Right lobe of liver (tissue), 6 donors: ENCODE results near the gene WDR73. TPM values are rescaled to one million over a fixed set of nuclear protein-coding genes. Genes with fewer than 3 reads are reported as not detected.

Source experiments
- ATAC-seq, 4 donors: fragments of 200-7000 bp; cut with Tn5 transposase; one replicate each; pipeline ENCODE4 v1.9.1; 2020; ENCODE audit warnings: mild to moderate bottlenecking in 4 of 4, moderate library complexity in 4 of 4
- DNase-seq, 3 donors: peaks; one replicate each; pipeline ENCODE4 v3.0.0-alpha.2; 2020
- H3K27ac ChIP-seq, 3 donors: fragments of 200-600 bp; one replicate each; pipeline ENCODE4 v1.8.0; 2022
- H3K27me3 ChIP-seq, 2 donors: fragments of 200-600 bp; one replicate each; pipeline ENCODE4 v1.8.0; 2022
- H3K36me3 ChIP-seq, 4 donors: fragments of 200-600 bp; sonication (generic) in 1 of 4; one replicate each; pipeline versions ENCODE4 v1.5.1 to v1.8.0; 2017 to 2022; ENCODE audit warnings: control low read depth in 1 of 4
- H3K4me1 ChIP-seq, 4 donors: fragments of 200-600 bp; sonication (generic) in 1 of 4; one replicate each; pipeline versions ENCODE4 v1.5.1 to v1.8.0; 2017 to 2022; ENCODE audit warnings: control low read depth in 1 of 4
- H3K4me3 ChIP-seq, 3 donors: fragments of 200-600 bp; one replicate each; pipeline ENCODE4 v1.8.0; 2022
- H3K9me3 ChIP-seq, 4 donors: fragments of 200-600 bp; sonication (generic) in 1 of 4; one replicate each; pipeline versions ENCODE4 v1.5.1 to v1.8.0; 2017 to 2022; ENCODE audit warnings: control low read depth in 1 of 4
- POLR2A ChIP-seq: fragments of 450-650 bp; IDR thresholded peaks from one replicate; pipeline ENCODE4 v1.6.1; 2017; ENCODE audit warnings: antibody characterized with exemption, mild to moderate bottlenecking
- WGBS: methylation state at CpG from one replicate; pipeline ENCODE4 v1.1.6; 2018; ENCODE audit warnings: low coverage, low lambda C conversion rate; ENCODE audit not compliant: insufficient coverage; ENCODE audit errors: missing lambda C conversion rate; 5-methylcytosine and 5-hydroxymethylcytosine counted together
- intact Hi-C, 2 donors: fragments of 100-400 bp; cut with DNase I; formaldehyde crosslinking; loops; one replicate each; pipeline versions ENCODE4 v1.11.2 to v1.14.1; 2022
- total RNA-seq, 6 experiments: library from RNA; depleted of rRNA in 2 of 6; stranded (reverse); fragments of >200 nt in 2 of 6; fragmentation: NEBNext Ultra II Directional in 3 of 6; extraction: Animal tissue kit (Norgen Biotek cat#: 25700) in 3 of 6; gene quantifications; one replicate each; pipeline versions ENCODE4 v1.1.0 to v1.2.4, GENCODE V29; 2016 to 2023
- TF ChIP-seq, protein P1 (sequence below), 4 donors: fragments of 200-600 bp in 3 of 4; fragments of 450-650 bp in 1 of 4; IDR thresholded peaks; one replicate each; pipeline versions ENCODE4 v1.5.1 to v1.8.0; 2016 to 2022; ENCODE audit warnings: antibody characterized with exemption in 4 of 4, mild to moderate bottlenecking in 2 of 4
- donor health status: DM: no; HTN: yes; CAD: no.
- donor health status: DM: no; HTN: no; CAD: no.
- donor health status: DM: no; HTN: no; CAD: no.
- donor health status: DM: no; HTN: yes; CAD: no.
- donor health status: DM: no; HTN: yes; CAD: no.

Gene WDR73
- total RNA-seq, 6 experiments from 2014 or later = 6.3 to 11.1 (median 8.1) TPM

GRCh38 chr15:84658788-84659411 lies 4.8 kb upstream of the WDR73 start:
- ATAC-seq = no peak

GRCh38 chr15:84658080-84658787 lies 4.2 kb upstream of the WDR73 start, which contains the start of gene NMB:
Gene NMB (minus strand): TSS chr15:84658199. CDS start chr15:84658152, 47 bp downstream.
- DNase-seq (peak; percentile 83 to 87 (median 86)), ATAC-seq (peak; percentile 70 to 87 (median 74))
- Histone ChIP-seq H3K4me3 (peak within 1 kb of the TSS; percentile 32 to 59 (median 55)), H3K27ac (peak within 1 kb of the TSS; percentile 20 to 71 (median 51)), H3K9me3 (no peaks in the 10 kb centered on the region), H3K27me3 (no peaks in the 10 kb centered on the region), H3K36me3 (no peaks in the 10 kb centered on the region), H3K4me1 (peaks cover 0 to 14% (median 0%) of the 10 kb centered on the region in 4 donors)
- intact Hi-C loops = loop anchor here in 1 of 2 donors (10.0 kb wide), 2 partner anchors 57 to 227 kb away; partner anchors contain the start of genes SEC11A and SLC28A1
- WGBS = 0% methylated on average over 16 of the region's 61 CpGs
- no peak for TF ChIP-seq POLR2A
- TF ChIP-seq, protein P1, sequence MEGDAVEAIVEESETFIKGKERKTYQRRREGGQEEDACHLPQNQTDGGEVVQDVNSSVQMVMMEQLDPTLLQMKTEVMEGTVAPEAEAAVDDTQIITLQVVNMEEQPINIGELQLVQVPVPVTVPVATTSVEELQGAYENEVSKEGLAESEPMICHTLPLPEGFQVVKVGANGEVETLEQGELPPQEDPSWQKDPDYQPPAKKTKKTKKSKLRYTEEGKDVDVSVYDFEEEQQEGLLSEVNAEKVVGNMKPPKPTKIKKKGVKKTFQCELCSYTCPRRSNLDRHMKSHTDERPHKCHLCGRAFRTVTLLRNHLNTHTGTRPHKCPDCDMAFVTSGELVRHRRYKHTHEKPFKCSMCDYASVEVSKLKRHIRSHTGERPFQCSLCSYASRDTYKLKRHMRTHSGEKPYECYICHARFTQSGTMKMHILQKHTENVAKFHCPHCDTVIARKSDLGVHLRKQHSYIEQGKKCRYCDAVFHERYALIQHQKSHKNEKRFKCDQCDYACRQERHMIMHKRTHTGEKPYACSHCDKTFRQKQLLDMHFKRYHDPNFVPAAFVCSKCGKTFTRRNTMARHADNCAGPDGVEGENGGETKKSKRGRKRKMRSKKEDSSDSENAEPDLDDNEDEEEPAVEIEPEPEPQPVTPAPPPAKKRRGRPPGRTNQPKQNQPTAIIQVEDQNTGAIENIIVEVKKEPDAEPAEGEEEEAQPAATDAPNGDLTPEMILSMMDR (IDR thresholded peaks at IDR 0.05) = peak; percentile 42 to 59 (median 58)

More at GRCh38 chr15:84658788-84659411, 4.8 kb upstream of the WDR73 start:
- Histone ChIP-seq H3K36me3 (no peaks in the 10 kb centered on the region), H3K4me3 (peak overlapping the region; percentile 32 to 59 (median 55)), H3K27me3 (no peaks in the 10 kb centered on the region), H3K4me1 (peaks cover 0 to 9% (median 0%) of the 10 kb centered on the region in 4 donors), H3K9me3 (no peaks in the 10 kb centered on the region), H3K27ac (peak overlapping the region; percentile 20 to 71 (median 51))
- intact Hi-C loops = loop anchor here in 1 of 2 donors (10.0 kb wide), 2 partner anchors 56 to 226 kb away; partner anchors contain the start of genes SEC11A and SLC28A1
- TF ChIP-seq POLR2A = no peak
- TF ChIP-seq, protein P1 (IDR thresholded peaks at IDR 0.05) = no peak
- no peak for DNase-seq
- 44% methylated on average over 5 of the region's 7 CpGs for WGBS

GRCh38 chr15:84657748-84658079 lies 3.6 kb upstream of the WDR73 start:
- Histone ChIP-seq H3K9me3 (no peaks in the 10 kb centered on the region), H3K36me3 (no peaks in the 10 kb centered on the region), H3K4me1 (peaks cover 0 to 15% (median 0%) of the 10 kb centered on the region in 4 donors), H3K4me3 (peak overlapping the region; percentile 32 to 59 (median 55)), H3K27me3 (no peaks in the 10 kb centered on the region), H3K27ac (peak overlapping the region; percentile 20 to 71 (median 49))
- no peak for TF ChIP-seq POLR2A
- TF ChIP-seq, protein P1 (IDR thresholded peaks at IDR 0.05) = no peak
- ATAC-seq (no peak), DNase-seq (no peak)
- 36% methylated on average over 2 of the region's 17 CpGs for WGBS
- intact Hi-C loops = loop anchor here in 1 of 2 donors (10.0 kb wide), 2 partner anchors 57 to 227 kb away; partner anchors contain the start of genes SEC11A and SLC28A1

GRCh38 chr15:84656972-84657371 lies 2.9 kb upstream of the WDR73 start:
- ATAC-seq (no peak), DNase-seq (no peak)
- intact Hi-C loops = loop anchor here in 1 of 2 donors (10.0 kb wide), 2 partner anchors 58 to 228 kb away; partner anchors contain the start of genes SEC11A and SLC28A1
- Histone ChIP-seq H3K9me3 (no peaks in the 10 kb centered on the region), H3K27me3 (no peaks in the 10 kb centered on the region), H3K4me3 (no peak overlapping the region), H3K27ac (no peak overlapping the region), H3K36me3 (peaks cover 0 to 4% (median 0%) of the 10 kb centered on the region in 4 donors), H3K4me1 (peaks cover 0 to 15% (median 0%) of the 10 kb centered on the region in 4 donors)
- TF ChIP-seq POLR2A = no peak
- TF ChIP-seq, protein P1 (IDR thresholded peaks at IDR 0.05) = no peak
- WGBS = no CpG with 5 or more reads among the region's 7 CpGs
